RCC 7860 (cell line): ENCODE data around the gene PLA2G6.

Experiments used
- DNase-seq: peaks from one replicate; pipeline ENCODE4 v3.0.0-alpha.2; 2015; ENCODE audit warnings: low spot score
- FAIRE-seq: peaks from 2 replicates; lab custom pipeline; 2012; peaks lifted over from hg19 to GRCh38; lab: Jason Lieb, UNC

PLA2G6 gene

GRCh38 chr22:38075105-38075825 lies 106.4 kb downstream of the PLA2G6 start:
- FAIRE-seq = no peak
- no peak for DNase-seq

- DNase-seq (no peak), FAIRE-seq (no peak)
Observed at GRCh38 chr22:38074181-38075104, 107.2 kb downstream of the PLA2G6 start.

GRCh38 chr22:38073150-38074130 lies 108.2 kb downstream of the PLA2G6 start:
- DNase-seq (no peak), FAIRE-seq (no peak)

DNA sequence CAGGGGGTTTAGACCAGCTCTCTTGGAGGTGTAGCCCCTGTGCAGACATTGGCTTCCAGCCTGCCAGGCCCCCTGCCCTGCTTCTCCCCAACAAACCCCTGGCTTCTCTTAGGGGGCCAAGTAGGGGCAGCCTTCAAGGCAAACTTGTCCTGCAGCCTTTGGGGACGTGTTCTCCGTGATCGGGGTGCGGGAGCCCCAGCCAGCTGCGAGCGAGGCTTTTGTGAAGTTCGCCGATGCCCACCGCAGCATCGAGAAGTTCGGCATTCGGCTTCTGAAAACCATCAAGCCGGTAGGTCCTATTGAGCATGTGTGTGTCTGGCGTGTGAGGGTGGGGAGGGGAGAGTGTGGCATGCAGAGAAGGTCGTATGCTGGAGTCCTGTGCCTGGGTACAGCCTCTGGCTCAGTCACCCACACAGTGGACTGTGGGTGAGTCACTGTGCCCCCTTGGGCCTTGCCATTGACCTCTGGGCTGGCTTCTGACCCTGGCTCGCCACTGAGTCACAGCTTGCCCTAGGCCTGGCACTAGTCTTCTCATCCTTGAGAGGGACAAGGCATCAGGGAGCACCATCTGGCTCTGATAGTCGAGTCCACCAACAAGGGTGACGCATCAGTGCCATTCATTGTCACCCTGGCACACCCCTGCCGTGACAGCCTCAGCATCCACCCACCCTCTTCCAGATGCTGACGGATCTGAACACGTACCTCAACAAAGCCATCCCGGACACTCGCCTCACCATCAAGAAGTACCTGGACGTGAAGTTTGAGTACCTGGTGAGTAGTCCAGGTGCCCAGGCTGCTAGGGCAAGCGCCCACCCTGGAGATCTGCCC lies 109.1 kb downstream of the PLA2G6 start:
- DNase-seq (no peak), FAIRE-seq (no peak)

GRCh38 chr22:38071421-38072321 lies 110.0 kb downstream of the PLA2G6 start:
- no peak for FAIRE-seq
- no peak for DNase-seq

GRCh38 chr22:38070250-38070921 lies 111.2 kb downstream of the PLA2G6 start:
- FAIRE-seq (no peak), DNase-seq (no peak)

DNA sequence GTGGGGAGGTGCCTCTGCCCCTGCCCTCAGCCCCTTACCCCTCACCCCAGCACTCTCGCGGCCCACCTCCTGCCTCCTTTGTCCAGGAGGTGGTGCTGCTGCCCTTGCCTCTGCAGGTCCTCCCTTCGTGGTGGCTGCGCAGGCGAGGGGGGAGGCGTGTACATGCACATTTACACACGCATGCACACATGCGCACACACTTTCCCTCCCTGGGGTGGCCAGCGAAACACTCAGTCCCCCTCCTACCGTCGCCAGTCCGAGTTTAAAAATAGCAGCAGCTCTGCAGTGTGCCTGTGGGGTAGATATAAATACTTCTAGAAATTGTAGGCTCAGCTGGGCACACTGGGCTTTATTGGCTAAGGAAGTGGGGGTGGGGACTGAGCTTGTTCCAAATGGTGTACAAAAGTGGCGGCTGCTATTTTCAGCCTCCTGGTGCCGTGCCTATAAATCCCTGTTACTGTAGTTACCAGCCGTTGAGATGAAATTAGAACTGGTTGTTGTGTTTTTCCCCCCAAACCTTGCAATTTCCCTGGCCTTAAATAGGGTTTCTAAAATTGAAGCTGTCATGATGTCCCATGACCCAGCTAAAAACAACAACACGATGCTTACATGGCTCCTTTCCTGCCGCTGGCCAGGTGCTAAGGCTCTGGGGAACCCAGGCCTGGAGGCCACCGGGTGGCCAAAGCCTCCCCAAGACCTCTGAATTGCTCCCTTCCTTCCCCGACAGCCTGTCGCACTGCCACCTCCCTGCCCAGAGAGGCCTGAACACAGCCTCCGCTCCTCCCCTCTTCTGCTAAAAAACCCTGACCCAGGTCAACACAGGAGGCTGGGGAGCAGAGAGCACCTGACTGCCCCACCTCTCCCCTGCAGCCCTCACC lies 112.0 kb downstream of the PLA2G6 start:
- DNase-seq = no peak
- no peak for FAIRE-seq

DNA sequence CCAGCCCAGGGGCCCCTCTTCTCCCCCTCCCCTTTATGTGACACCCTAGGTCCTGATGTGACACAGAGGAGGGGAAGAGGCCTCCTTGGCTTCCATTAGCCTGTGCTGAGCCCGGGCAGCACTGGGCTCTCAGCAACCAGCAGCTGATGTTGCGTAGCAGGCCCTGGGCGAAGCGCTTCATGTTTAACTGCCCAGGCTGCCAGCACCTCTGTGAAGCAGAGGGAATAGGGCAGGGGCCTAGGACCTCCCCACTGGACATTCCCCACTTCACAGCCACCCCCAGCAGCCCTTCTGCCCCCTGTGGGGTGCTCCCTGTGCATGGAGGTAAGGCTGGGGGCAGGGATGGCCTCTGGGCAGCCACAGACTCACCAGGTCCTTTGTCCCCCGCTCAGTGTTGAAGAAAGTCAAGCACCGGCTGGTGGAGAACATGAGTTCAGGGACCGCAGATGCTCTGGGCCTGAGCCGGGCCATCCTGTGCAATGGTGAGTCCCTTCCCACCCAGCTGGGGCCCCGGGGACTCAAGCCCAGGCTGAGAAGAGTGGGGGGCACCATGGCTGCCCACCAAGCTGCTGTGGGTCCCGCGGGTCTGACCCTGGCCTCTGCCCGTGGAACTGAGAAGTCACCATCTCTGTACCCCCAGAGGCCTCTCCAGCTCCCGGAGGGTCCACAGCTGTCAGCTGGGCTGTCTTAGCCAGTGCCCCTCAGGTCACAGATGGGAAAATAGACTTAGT lies 112.8 kb downstream of the PLA2G6 start:
- no peak for FAIRE-seq

DNA sequence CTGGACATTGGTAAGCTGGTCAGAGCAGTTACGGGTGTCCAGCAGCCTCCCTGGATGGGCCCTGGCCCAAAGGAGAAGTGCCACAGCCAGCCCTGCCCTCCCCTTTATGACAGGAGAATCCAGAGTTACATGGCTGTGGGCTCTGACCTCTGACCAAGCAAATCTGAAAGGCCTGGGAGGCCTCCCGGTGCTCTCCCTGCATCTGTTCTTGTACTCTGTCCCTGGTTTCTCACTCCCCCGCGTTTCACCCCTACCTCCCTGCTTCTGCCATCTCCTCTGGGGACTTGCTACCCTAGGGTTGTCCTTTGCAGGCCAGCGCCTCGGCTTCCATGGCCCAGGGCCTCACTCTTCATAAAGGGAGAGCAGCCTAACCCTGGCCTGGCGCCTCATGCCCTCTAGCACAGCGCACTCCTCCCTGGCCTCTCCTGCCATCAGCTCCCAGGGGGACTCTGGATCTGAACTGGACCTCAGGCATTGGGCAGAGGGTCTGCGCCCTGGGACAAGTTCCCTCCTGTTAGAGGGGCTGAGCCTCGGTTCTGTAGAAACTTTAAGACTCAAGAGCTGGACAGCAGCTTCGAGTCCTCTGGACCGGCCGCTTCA lies 113.8 kb downstream of the PLA2G6 start:
- no peak for DNase-seq
- no peak for FAIRE-seq

More for the DNA sequence above, 112.8 kb downstream of the PLA2G6 start:
- DNase-seq = no peak

GRCh38 chr22:38067028-38067415 lies 114.6 kb downstream of the PLA2G6 start:
- no peak for FAIRE-seq
- no peak for DNase-seq

DNA sequence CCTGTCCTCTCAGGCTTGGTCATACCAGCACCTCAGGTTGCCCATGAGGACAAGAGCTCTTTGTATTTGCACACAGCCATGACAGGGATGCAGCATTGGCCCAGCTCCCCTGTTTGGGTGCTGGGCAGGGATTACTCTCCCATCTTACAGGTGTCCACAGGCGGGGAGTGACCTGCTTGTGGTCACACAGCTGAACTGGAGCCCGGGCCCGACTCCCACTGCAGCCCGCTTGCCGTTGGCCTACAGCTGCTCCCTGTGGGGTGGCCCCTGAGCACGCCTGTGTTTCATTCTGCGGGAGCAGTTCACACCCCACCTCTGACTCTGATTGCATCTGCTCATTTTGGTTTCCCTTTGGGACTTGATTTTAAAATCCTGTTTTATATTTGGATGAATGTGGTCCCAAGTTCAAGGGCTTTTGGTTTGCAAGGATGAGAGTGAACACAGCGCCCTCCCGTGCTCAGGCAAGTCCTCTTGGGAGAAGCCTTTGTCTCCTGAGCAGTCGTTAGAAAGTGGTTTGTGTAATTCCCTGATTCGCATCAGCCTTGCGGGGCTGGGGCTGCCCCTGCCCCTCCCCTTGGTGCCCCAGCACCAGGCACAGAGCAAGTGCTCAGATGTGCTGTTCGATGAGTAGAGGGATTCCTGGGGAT lies 115.1 kb downstream of the PLA2G6 start:
- DNase-seq (no peak), FAIRE-seq (no peak)

GRCh38 chr22:38065539-38065938 lies 116.1 kb downstream of the PLA2G6 start:
- no peak for FAIRE-seq
- DNase-seq = no peak

GRCh38 chr22:38062791-38063190 lies 118.8 kb downstream of the PLA2G6 start:
- DNase-seq = no peak
- no peak for FAIRE-seq
